ENCODE results near the gene SPESP1. TPM values are rescaled to one million over a fixed set of nuclear protein-coding genes. Genes with fewer than 3 reads are reported as not detected.

SPESP1 gene
- not detected in 2 replicates for total RNA-seq (2014; rRNA removed; shearing (Covaris generic))
- polyA plus RNA-seq (2015; cell fraction: cytosol; rRNA removed): not detected in 2 replicates
- not detected in 2 replicates for polyA plus RNA-seq (2015; cell fraction: nucleus; rRNA removed)

GRCh38 chr15:68930268-68931022, at the start of gene SPESP1:
Gene SPESP1, plus strand, starts transcription at chr15:68930525. Its CDS starts 129 bp downstream, at chr15:68930654.
- DNase-seq (ENCODE audit: low read depth): no peak

- DNase-seq (ENCODE audit: low read depth): peak; percentile 27
Measured at GRCh38 chr15:68885070-68885469, 45.3 kb upstream of the SPESP1 start.

GRCh38 chr15:68887120-68887519, 43.2 kb upstream of the SPESP1 start:
- DNase-seq (ENCODE audit: low read depth): no peak

GRCh38 chr15:68887819-68888218, 42.5 kb upstream of the SPESP1 start:
- DNase-seq (ENCODE audit: low read depth): no peak

- no peak for DNase-seq (ENCODE audit: low read depth)
Measured at GRCh38 chr15:68888419-68888818, 41.9 kb upstream of the SPESP1 start.

GRCh38 chr15:68894208-68894607, 36.1 kb upstream of the SPESP1 start:
- DNase-seq (ENCODE audit: low read depth): no peak

- DNase-seq (ENCODE audit: low read depth): no peak
Measured at GRCh38 chr15:68896178-68896577, 34.1 kb upstream of the SPESP1 start.

- DNase-seq (ENCODE audit: low read depth): no peak
Measured at GRCh38 chr15:68897016-68897415, 33.3 kb upstream of the SPESP1 start.

- no peak for DNase-seq (ENCODE audit: low read depth)
Measured at GRCh38 chr15:68900027-68900426, 30.3 kb upstream of the SPESP1 start.

- no peak for DNase-seq (ENCODE audit: low read depth)
Measured at GRCh38 chr15:68907396-68907923, 22.9 kb upstream of the SPESP1 start.

GRCh38 chr15:68909601-68910100, 20.7 kb upstream of the SPESP1 start:
- no peak for DNase-seq (ENCODE audit: low read depth)

GRCh38 chr15:68910341-68910740, 20.0 kb upstream of the SPESP1 start:
- no peak for DNase-seq (ENCODE audit: low read depth)

GRCh38 chr15:68910816-68911215, 19.5 kb upstream of the SPESP1 start:
- DNase-seq (ENCODE audit: low read depth): no peak

GRCh38 chr15:68921926-68922325, 8.4 kb upstream of the SPESP1 start:
- no peak for DNase-seq (ENCODE audit: low read depth)

GRCh38 chr15:68924866-68925560, 5.3 kb upstream of the SPESP1 start:
- peak; percentile 46 for DNase-seq (ENCODE audit: low read depth)

GRCh38 chr15:68933001-68933400, 2.7 kb downstream of the SPESP1 start:
- DNase-seq (ENCODE audit: low read depth): no peak

GRCh38 chr15:68934341-68934740, 4.0 kb downstream of the SPESP1 start:
- DNase-seq (ENCODE audit: low read depth): no peak

GRCh38 chr15:68935400-68935937, 5.1 kb downstream of the SPESP1 start:
- DNase-seq (ENCODE audit: low read depth): no peak

- DNase-seq (ENCODE audit: low read depth): no peak
Measured at GRCh38 chr15:68939501-68939900, 9.2 kb downstream of the SPESP1 start.

- no peak for DNase-seq (ENCODE audit: low read depth)
Measured at GRCh38 chr15:68951813-68952212, 21.5 kb downstream of the SPESP1 start.

GRCh38 chr15:68957696-68958095, 27.4 kb downstream of the SPESP1 start:
- DNase-seq (ENCODE audit: low read depth): no peak

- DNase-seq (ENCODE audit: low read depth): no peak
Measured at GRCh38 chr15:68958597-68958996, 28.3 kb downstream of the SPESP1 start.
